Central memory CD8-positive, alpha-beta T cell (primary cell): Measurements from ENCODE around the gene CFAP58.

Experiments
- ATAC-seq: fragments of 150-1000 bp; cut with Tn5 transposase; replicated peaks from 2 replicates; pipeline ENCODE4 v1.10.0; 2022; ENCODE audit warnings: mild to moderate bottlenecking, moderate FRiP score, moderate number of reproducible peaks; ENCODE audit not compliant: poor library complexity, severe bottlenecking; ENCODE audit errors: extremely low read depth
- DNase-seq, 2 donors: peaks; one replicate each; pipeline ENCODE4 v3.0.0; 2021; ENCODE audit warnings: low spot score in 2 of 2
- H3K27ac Mint-ChIP-seq: one replicate; pipeline ENCODE4 v1.8.0; 2022; ENCODE audit warnings: low read depth, mild to moderate bottlenecking, moderate library complexity, mixed read lengths
- H3K27me3 Mint-ChIP-seq: one replicate; pipeline ENCODE4 v1.8.0; 2022; ENCODE audit warnings: mixed read lengths
- H3K36me3 Mint-ChIP-seq: one replicate; pipeline ENCODE4 v1.8.0; 2022; ENCODE audit warnings: mild to moderate bottlenecking, moderate library complexity, mixed read lengths; ENCODE audit not compliant: insufficient read depth
- H3K4me1 Mint-ChIP-seq: one replicate; pipeline ENCODE4 v1.8.0; 2022; ENCODE audit warnings: mixed read lengths
- H3K4me3 Mint-ChIP-seq: one replicate; pipeline ENCODE4 v1.8.0; 2022; ENCODE audit warnings: mild to moderate bottlenecking, moderate library complexity, mixed read lengths
- H3K9me3 Mint-ChIP-seq: one replicate; pipeline ENCODE4 v1.8.0; 2022; ENCODE audit warnings: mixed read lengths

CFAP58 gene

GRCh38 chr10:104479906-104480593 lies 126.4 kb downstream of the CFAP58 start:
- H3K27me3 Mint-ChIP-seq = peaks cover 43% of the 10 kb centered on the region
- no peaks in the 10 kb centered on the region for H3K36me3 Mint-ChIP-seq
- no peaks in the 10 kb centered on the region for H3K4me1 Mint-ChIP-seq
- ATAC-seq = no peak
- H3K27ac Mint-ChIP-seq = no peak overlapping the region
- H3K9me3 Mint-ChIP-seq = no peaks in the 10 kb centered on the region
- DNase-seq = no peak
- no peak overlapping the region for H3K4me3 Mint-ChIP-seq

- H3K27me3 Mint-ChIP-seq = peaks cover 42% of the 10 kb centered on the region
- no peak for DNase-seq
- no peak overlapping the region for H3K27ac Mint-ChIP-seq
- no peak overlapping the region for H3K4me3 Mint-ChIP-seq
- H3K9me3 Mint-ChIP-seq = no peaks in the 10 kb centered on the region
- no peak for ATAC-seq
- H3K36me3 Mint-ChIP-seq = no peaks in the 10 kb centered on the region
- no peaks in the 10 kb centered on the region for H3K4me1 Mint-ChIP-seq
These were observed 127.2 kb downstream of the CFAP58 start for GRCh38 chr10:104480797-104481196.

GRCh38 chr10:104483582-104483981 lies 129.9 kb downstream of the CFAP58 start:
- H3K36me3 Mint-ChIP-seq = peaks cover 4% of the 10 kb centered on the region
- no peaks in the 10 kb centered on the region for H3K9me3 Mint-ChIP-seq
- no peaks in the 10 kb centered on the region for H3K4me1 Mint-ChIP-seq
- peaks cover 52% of the 10 kb centered on the region for H3K27me3 Mint-ChIP-seq
- no peak overlapping the region for H3K4me3 Mint-ChIP-seq
- no peak for ATAC-seq
- no peak overlapping the region for H3K27ac Mint-ChIP-seq
- no peak for DNase-seq

DNA sequence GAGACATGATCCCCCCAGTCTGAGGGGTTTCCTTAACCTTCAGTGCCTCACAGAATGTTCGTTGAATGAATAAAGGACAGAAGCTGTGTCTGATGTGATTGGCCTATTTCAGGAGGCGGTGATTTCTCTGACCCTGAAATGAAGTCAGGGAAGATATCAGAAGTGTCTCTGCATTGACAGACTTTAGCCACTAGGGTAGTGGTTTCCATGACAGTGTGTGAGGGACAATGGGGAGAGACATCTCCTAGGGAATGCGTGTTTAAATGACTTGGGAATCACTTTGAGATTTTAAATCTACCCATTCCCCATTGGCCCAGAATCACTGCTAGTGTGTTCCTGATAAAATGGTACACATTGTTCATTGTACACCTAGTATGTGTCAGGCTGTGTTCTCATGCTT lies 132.0 kb downstream of the CFAP58 start:
- DNase-seq = no peak
- Mint-ChIP-seq H3K27ac (no peak overlapping the region), H3K27me3 (peaks cover 52% of the 10 kb centered on the region), H3K9me3 (no peaks in the 10 kb centered on the region), H3K4me1 (no peaks in the 10 kb centered on the region), H3K4me3 (no peak overlapping the region), H3K36me3 (peaks cover 4% of the 10 kb centered on the region)
- ATAC-seq = no peak

DNA sequence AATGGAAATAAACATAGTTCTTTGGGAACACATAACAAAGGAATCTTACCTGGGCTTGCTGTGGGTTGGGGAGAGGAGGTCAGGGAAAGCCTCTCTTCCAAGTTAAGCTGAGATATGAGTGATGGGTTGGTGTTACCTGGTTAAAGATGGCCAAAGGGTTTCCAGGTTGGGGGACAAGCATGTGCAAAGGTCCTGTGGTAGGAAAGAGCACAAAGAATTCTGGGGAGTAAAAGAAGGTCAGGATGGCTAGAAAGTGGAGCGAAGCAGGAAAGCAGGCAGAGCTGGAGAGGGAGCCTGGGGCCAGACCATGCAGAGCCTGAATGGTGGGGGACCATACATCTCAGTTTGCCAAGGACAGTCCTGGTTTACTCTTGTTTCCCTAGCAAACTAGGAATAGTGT lies 133.2 kb downstream of the CFAP58 start:
- Mint-ChIP-seq H3K9me3 (no peaks in the 10 kb centered on the region), H3K27me3 (peaks cover 48% of the 10 kb centered on the region), H3K27ac (no peak overlapping the region), H3K36me3 (peaks cover 4% of the 10 kb centered on the region), H3K4me1 (no peaks in the 10 kb centered on the region), H3K4me3 (no peak overlapping the region)
- ATAC-seq (no peak), DNase-seq (no peak)

DNA sequence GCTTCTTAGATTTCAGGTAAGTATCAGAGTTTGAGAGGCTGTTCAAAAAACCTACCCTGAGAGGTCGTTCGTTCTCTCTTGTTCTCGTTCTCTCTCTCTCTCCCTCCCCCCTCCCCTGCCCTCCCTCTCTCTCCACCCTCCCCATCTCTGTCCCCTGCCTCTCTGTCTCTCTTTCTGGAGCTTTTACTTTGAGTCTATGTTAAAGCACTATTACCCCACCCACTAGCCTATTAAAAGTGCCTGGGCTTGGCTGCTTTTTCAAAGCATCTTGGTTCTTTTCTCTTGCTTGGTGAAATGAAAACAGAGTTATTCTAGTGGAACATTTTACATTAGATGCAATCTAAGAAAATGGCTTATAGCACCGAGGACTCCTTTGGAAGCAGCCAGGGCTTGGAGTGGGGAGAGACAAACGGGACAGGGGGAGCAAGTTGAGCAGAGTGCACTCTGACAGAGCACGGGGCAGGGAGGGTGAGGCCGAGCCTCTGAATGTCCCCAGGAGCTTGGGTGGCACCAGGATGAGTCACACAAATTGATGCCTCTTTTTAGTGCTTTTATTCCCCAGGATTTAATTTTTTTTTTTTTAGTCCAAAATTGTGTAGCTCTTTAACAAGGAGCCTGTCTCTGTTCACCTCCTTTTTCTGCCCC lies 134.3 kb downstream of the CFAP58 start:
- no peak overlapping the region for H3K4me3 Mint-ChIP-seq
- no peak for ATAC-seq
- H3K27ac Mint-ChIP-seq = no peak overlapping the region
- H3K4me1 Mint-ChIP-seq = no peaks in the 10 kb centered on the region
- no peaks in the 10 kb centered on the region for H3K9me3 Mint-ChIP-seq
- no peak for DNase-seq
- H3K27me3 Mint-ChIP-seq = peaks cover 36% of the 10 kb centered on the region
- peaks cover 4% of the 10 kb centered on the region for H3K36me3 Mint-ChIP-seq

DNA sequence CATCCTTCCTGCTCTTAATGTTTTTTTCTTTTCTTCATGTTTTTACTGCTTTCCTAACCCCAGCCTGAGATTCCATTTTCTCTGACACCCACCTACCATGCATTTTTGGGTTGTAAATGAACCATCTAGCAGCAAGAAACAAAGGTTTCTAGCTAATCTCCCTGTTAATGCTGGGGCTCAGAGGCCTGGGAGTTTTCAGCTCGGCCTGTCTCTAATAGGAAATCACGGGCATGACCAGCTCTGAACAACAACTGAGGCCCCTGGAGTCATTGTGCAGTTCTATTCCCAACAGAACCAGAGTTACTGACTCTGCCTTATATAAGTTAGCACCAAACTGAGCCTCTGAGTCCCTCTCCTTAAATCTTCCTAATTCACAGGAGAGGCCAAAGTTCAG lies 134.8 kb downstream of the CFAP58 start:
- DNase-seq = no peak
- Mint-ChIP-seq H3K9me3 (no peaks in the 10 kb centered on the region), H3K4me1 (no peaks in the 10 kb centered on the region), H3K4me3 (no peak overlapping the region), H3K27ac (no peak overlapping the region), H3K27me3 (peaks cover 31% of the 10 kb centered on the region), H3K36me3 (peaks cover 4% of the 10 kb centered on the region)
- no peak for ATAC-seq

GRCh38 chr10:104492329-104492940 lies 138.8 kb downstream of the CFAP58 start:
- Mint-ChIP-seq H3K4me3 (no peak overlapping the region), H3K27ac (no peak overlapping the region), H3K9me3 (no peaks in the 10 kb centered on the region), H3K27me3 (peaks cover 23% of the 10 kb centered on the region), H3K4me1 (no peaks in the 10 kb centered on the region), H3K36me3 (peaks cover 2% of the 10 kb centered on the region)
- no peak for ATAC-seq
- DNase-seq = no peak

GRCh38 chr10:104498347-104499081 lies 144.9 kb downstream of the CFAP58 start:
- H3K4me3 Mint-ChIP-seq = no peak overlapping the region

GRCh38 chr10:104501449-104501848 lies 147.8 kb downstream of the CFAP58 start:
- no peak for DNase-seq
- ATAC-seq = no peak
- no peaks in the 10 kb centered on the region for H3K9me3 Mint-ChIP-seq
- no peak overlapping the region for H3K4me3 Mint-ChIP-seq
- no peak overlapping the region for H3K27ac Mint-ChIP-seq
- H3K36me3 Mint-ChIP-seq = no peaks in the 10 kb centered on the region
- H3K27me3 Mint-ChIP-seq = peaks cover 54% of the 10 kb centered on the region
- H3K4me1 Mint-ChIP-seq = no peaks in the 10 kb centered on the region

More at GRCh38 chr10:104498347-104499081, 144.9 kb downstream of the CFAP58 start:
- no peak overlapping the region for H3K27ac Mint-ChIP-seq
- no peak for ATAC-seq
- no peaks in the 10 kb centered on the region for H3K36me3 Mint-ChIP-seq
- H3K27me3 Mint-ChIP-seq = peaks cover 51% of the 10 kb centered on the region
- DNase-seq = no peak
- H3K4me1 Mint-ChIP-seq = no peaks in the 10 kb centered on the region
- no peaks in the 10 kb centered on the region for H3K9me3 Mint-ChIP-seq

- ATAC-seq = no peak
- Mint-ChIP-seq H3K9me3 (no peaks in the 10 kb centered on the region), H3K36me3 (no peaks in the 10 kb centered on the region), H3K4me1 (no peaks in the 10 kb centered on the region), H3K27ac (no peak overlapping the region), H3K27me3 (peaks cover 54% of the 10 kb centered on the region), H3K4me3 (no peak overlapping the region)
- DNase-seq = no peak
These were observed 148.4 kb downstream of the CFAP58 start for GRCh38 chr10:104501864-104502579.

DNA sequence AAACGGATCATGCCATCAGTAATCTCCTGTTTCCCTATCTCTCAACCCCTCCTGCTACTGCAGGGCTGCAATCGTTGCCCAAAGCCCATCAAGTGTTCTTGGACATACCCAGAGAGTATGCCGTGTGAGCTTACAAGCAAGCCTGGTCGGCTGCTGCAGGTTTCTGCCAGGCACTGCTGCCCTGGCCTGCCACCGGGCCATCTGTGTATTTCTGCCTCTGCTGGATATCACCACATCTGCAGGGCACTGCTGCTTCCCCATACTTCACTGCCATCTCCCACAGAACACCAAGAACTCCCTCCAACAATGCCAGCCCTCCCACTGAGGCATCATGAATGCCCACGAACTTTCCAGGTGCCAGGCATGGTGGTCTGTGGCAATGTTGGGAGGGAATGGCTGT lies 149.3 kb downstream of the CFAP58 start:
- H3K27ac Mint-ChIP-seq = no peak overlapping the region
- no peak for ATAC-seq
- H3K4me1 Mint-ChIP-seq = no peaks in the 10 kb centered on the region
- H3K4me3 Mint-ChIP-seq = no peak overlapping the region
- peaks cover 63% of the 10 kb centered on the region for H3K27me3 Mint-ChIP-seq
- H3K36me3 Mint-ChIP-seq = no peaks in the 10 kb centered on the region
- H3K9me3 Mint-ChIP-seq = no peaks in the 10 kb centered on the region
- no peak for DNase-seq
